GM23338 (cell line): ENCODE results near the gene PHLPP2. TPM values are rescaled to one million over a fixed set of nuclear protein-coding genes. Genes with fewer than 3 reads are reported as not detected.

Source experiments
- ATAC-seq: fragments of 200-7000 bp; cut with Tn5 transposase; 3 replicates; pipeline ENCODE4 v1.9.1; 2020
- DNase-seq: peaks from one replicate; pipeline ENCODE4 v3.0.0-alpha.2; 2015; ENCODE audit warnings: low spot score
- H2AFZ ChIP-seq: fragments of 200-600 bp; sonication (generic); 2 replicates; pipeline ENCODE4 v1.8.0; 2016; ENCODE audit warnings: antibody characterized with exemption, mild to moderate bottlenecking, moderate library complexity
- H3F3A ChIP-seq: fragments of 200-600 bp; sonication (generic); replicated peaks from 2 replicates; pipeline ENCODE4 v1.8.0; 2017; ENCODE audit warnings: antibody characterized with exemption, mixed run types, low read depth
- H3K27ac ChIP-seq: fragments of 200-600 bp; sonication (generic); 2 replicates; pipeline ENCODE4 v1.6.1; 2016; ENCODE audit warnings: low read depth
- H3K27me3 ChIP-seq: fragments of 200-600 bp; sonication (generic); 2 replicates; pipeline ENCODE4 v1.8.0; 2016; ENCODE audit warnings: mild to moderate bottlenecking, mixed run types, moderate library complexity; ENCODE audit not compliant: insufficient read depth
- H3K36me3 ChIP-seq: fragments of 200-600 bp; sonication (generic); 2 replicates; pipeline ENCODE4 v1.8.0; 2016; ENCODE audit warnings: mild to moderate bottlenecking; ENCODE audit not compliant: insufficient read depth
- H3K4me1 ChIP-seq: fragments of 200-600 bp; sonication (generic); 2 replicates; pipeline ENCODE4 v1.8.0; 2016; ENCODE audit warnings: mild to moderate bottlenecking, moderate library complexity; ENCODE audit not compliant: insufficient read depth
- H3K4me2 ChIP-seq: fragments of 200-600 bp; sonication (generic); 2 replicates; pipeline ENCODE4 v1.7.1; 2017; ENCODE audit warnings: mixed run types
- H3K4me3 ChIP-seq: fragments of 200-600 bp; sonication (generic); 2 replicates; pipeline ENCODE4 v1.6.1; 2016; ENCODE audit warnings: mixed run types
- H3K79me2 ChIP-seq: fragments of 200-600 bp; sonication (generic); replicated peaks from 2 replicates; pipeline ENCODE4 v1.8.0; 2017; ENCODE audit warnings: mild to moderate bottlenecking; ENCODE audit not compliant: insufficient read depth
- H3K9me2 ChIP-seq: fragments of 200-600 bp; sonication (generic); 2 replicates; pipeline ENCODE4 v1.8.0; 2017; ENCODE audit not compliant: insufficient read depth
- H4K20me1 ChIP-seq: fragments of 200-600 bp; sonication (generic); replicated peaks from 2 replicates; pipeline ENCODE4 v1.8.0; 2017; ENCODE audit warnings: mild to moderate bottlenecking; ENCODE audit not compliant: insufficient read depth
- H3K27ac Mint-ChIP-seq: 2 replicates; pipeline ENCODE4 v1.8.0; 2020; ENCODE audit warnings: inconsistent platforms, mild to moderate bottlenecking, moderate library complexity, mixed read lengths
- H3K27me3 Mint-ChIP-seq: 3 replicates; pipeline ENCODE4 v1.8.0; 2022; ENCODE audit warnings: low read depth, mild to moderate bottlenecking, moderate library complexity, mixed read lengths, inconsistent platforms; ENCODE audit not compliant: insufficient read depth, poor library complexity
- H3K36me3 Mint-ChIP-seq: 3 replicates; pipeline ENCODE4 v1.8.0; 2021; ENCODE audit warnings: low read depth, mild to moderate bottlenecking, inconsistent platforms, moderate library complexity, mixed read lengths
- H3K4me1 Mint-ChIP-seq: 3 replicates; pipeline ENCODE4 v1.8.0; 2020; ENCODE audit warnings: mild to moderate bottlenecking, inconsistent platforms, mixed read lengths
- H3K4me3 Mint-ChIP-seq: 3 replicates; pipeline ENCODE4 v1.8.0; 2021; ENCODE audit warnings: moderate library complexity, mild to moderate bottlenecking, inconsistent platforms, mixed read lengths
- H3K9me3 Mint-ChIP-seq: 3 replicates; pipeline ENCODE4 v1.8.0; 2020; ENCODE audit warnings: moderate library complexity, mild to moderate bottlenecking, inconsistent platforms, mixed read lengths
- CREB1 ChIP-seq: fragments of 250-450 bp; sonication (Bioruptor Pico); IDR thresholded peaks from 2 replicates; pipeline ENCODE4 v1.5.0; 2020; ENCODE audit warnings: low read depth, mild to moderate bottlenecking, moderate library complexity
- polyA plus RNA-seq: library from polyadenylated mRNA; unstranded; fragments of >200 nt; fragmentation: Nextera tagmentation; extraction: Ambion mirVana; gene quantifications from 2 replicates; pipeline ENCODE4 v1.2.1, GENCODE V29; 2016
- total RNA-seq: library from RNA; depleted of rRNA; stranded (reverse); fragments of >200 nt; shearing (Covaris generic); gene quantifications from 2 replicates; pipeline ENCODE4 v1.2.3, GENCODE V29; 2014
- TF ChIP-seq, protein P1 (sequence below): fragments of 250-450 bp; sonication (Bioruptor Pico); IDR thresholded peaks from 2 replicates; pipeline ENCODE4 v1.5.0; 2020; ENCODE audit warnings: mild to moderate bottlenecking, moderate library complexity
- TF ChIP-seq, protein P2 (sequence below), 2 experiments: fragments of 200-600 bp in 1 of 2; sonication (generic) in 1 of 2; conservative IDR thresholded peaks; 2 replicates each; pipeline versions ENCODE4 v1.5.1 to v1.6.1; 2016 to 2017; ENCODE audit warnings: antibody characterized with exemption in 2 of 2, low read depth in 2 of 2, mild to moderate bottlenecking in 2 of 2, moderate library complexity in 1 of 2

Gene PHLPP2
- total and polyA plus RNA-seq, 2 experiments from 2014 or later: 4.2 to 20.5 TPM

- Histone ChIP-seq H4K20me1 (0 out of 2 replicates have a peak, but pooled peaks cover 5% of the 10 kb centered on the region), H3K27me3 (no peaks in the 10 kb centered on the region), H3F3A (no peaks in the 10 kb centered on the region; the same call in 1 of the 2 replicates), H3K9me2 (0 out of 2 replicates have a peak, but pooled peaks cover 5% of the 10 kb centered on the region), H3K4me1 (peaks cover 11% of the 10 kb centered on the region), H3K79me2 (peaks cover 28% of the 10 kb centered on the region), H3K4me3 (peak overlapping the region; percentile 93), H2AFZ (no peak overlapping the region), H3K27ac (peak overlapping the region; percentile 76; the same call in 1 of the 2 replicates), H3K4me2 (peak overlapping the region; percentile 83), H3K36me3 (peaks cover 20% of the 10 kb centered on the region; the same call in 1 of the 2 replicates)
- TF ChIP-seq, protein P1, sequence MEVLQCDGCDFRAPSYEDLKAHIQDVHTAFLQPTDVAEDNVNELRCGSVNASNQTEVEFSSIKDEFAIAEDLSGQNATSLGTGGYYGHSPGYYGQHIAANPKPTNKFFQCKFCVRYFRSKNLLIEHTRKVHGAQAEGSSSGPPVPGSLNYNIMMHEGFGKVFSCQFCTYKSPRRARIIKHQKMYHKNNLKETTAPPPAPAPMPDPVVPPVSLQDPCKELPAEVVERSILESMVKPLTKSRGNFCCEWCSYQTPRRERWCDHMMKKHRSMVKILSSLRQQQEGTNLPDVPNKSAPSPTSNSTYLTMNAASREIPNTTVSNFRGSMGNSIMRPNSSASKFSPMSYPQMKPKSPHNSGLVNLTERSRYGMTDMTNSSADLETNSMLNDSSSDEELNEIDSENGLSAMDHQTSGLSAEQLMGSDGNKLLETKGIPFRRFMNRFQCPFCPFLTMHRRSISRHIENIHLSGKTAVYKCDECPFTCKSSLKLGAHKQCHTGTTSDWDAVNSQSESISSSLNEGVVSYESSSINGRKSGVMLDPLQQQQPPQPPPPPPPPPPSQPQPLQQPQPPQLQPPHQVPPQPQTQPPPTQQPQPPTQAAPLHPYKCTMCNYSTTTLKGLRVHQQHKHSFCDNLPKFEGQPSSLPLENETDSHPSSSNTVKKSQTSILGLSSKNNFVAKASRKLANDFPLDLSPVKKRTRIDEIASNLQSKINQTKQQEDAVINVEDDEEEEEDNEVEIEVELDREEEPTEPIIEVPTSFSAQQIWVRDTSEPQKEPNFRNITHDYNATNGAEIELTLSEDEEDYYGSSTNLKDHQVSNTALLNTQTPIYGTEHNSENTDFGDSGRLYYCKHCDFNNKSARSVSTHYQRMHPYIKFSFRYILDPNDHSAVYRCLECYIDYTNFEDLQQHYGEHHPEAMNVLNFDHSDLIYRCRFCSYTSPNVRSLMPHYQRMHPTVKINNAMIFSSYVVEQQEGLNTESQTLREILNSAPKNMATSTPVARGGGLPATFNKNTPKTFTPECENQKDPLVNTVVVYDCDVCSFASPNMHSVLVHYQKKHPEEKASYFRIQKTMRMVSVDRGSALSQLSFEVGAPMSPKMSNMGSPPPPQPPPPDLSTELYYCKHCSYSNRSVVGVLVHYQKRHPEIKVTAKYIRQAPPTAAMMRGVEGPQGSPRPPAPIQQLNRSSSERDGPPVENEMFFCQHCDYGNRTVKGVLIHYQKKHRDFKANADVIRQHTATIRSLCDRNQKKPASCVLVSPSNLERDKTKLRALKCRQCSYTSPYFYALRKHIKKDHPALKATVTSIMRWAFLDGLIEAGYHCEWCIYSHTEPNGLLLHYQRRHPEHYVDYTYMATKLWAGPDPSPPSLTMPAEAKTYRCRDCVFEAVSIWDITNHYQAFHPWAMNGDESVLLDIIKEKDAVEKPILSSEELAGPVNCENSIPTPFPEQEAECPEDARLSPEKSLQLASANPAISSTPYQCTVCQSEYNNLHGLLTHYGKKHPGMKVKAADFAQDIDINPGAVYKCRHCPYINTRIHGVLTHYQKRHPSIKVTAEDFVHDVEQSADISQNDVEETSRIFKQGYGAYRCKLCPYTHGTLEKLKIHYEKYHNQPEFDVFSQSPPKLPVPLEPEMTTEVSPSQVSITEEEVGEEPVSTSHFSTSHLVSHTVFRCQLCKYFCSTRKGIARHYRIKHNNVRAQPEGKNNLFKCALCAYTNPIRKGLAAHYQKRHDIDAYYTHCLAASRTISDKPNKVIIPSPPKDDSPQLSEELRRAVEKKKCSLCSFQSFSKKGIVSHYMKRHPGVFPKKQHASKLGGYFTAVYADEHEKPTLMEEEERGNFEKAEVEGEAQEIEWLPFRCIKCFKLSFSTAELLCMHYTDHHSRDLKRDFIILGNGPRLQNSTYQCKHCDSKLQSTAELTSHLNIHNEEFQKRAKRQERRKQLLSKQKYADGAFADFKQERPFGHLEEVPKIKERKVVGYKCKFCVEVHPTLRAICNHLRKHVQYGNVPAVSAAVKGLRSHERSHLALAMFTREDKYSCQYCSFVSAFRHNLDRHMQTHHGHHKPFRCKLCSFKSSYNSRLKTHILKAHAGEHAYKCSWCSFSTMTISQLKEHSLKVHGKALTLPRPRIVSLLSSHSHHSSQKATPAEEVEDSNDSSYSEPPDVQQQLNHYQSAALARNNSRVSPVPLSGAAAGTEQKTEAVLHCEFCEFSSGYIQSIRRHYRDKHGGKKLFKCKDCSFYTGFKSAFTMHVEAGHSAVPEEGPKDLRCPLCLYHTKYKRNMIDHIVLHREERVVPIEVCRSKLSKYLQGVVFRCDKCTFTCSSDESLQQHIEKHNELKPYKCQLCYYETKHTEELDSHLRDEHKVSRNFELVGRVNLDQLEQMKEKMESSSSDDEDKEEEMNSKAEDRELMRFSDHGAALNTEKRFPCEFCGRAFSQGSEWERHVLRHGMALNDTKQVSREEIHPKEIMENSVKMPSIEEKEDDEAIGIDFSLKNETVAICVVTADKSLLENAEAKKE (CRISPR knock-in tag): no peak
- TF ChIP-seq CREB1 (CRISPR knock-in tag): no peak
- TF ChIP-seq, protein P2, sequence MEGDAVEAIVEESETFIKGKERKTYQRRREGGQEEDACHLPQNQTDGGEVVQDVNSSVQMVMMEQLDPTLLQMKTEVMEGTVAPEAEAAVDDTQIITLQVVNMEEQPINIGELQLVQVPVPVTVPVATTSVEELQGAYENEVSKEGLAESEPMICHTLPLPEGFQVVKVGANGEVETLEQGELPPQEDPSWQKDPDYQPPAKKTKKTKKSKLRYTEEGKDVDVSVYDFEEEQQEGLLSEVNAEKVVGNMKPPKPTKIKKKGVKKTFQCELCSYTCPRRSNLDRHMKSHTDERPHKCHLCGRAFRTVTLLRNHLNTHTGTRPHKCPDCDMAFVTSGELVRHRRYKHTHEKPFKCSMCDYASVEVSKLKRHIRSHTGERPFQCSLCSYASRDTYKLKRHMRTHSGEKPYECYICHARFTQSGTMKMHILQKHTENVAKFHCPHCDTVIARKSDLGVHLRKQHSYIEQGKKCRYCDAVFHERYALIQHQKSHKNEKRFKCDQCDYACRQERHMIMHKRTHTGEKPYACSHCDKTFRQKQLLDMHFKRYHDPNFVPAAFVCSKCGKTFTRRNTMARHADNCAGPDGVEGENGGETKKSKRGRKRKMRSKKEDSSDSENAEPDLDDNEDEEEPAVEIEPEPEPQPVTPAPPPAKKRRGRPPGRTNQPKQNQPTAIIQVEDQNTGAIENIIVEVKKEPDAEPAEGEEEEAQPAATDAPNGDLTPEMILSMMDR (conservative IDR thresholded peaks at IDR 0.05; ENCODE audit: low read depth in 2 of 2): peak in 1 of 2 experiments; percentile 47; a peak in 2 of 4 replicates
- Mint-ChIP-seq H3K27ac (no peak overlapping the region), H3K36me3 (peaks cover 39% of the 10 kb centered on the region), H3K4me1 (peaks cover 21% of the 10 kb centered on the region), H3K4me3 (peak overlapping the region; percentile 92), H3K9me3 (no peaks in the 10 kb centered on the region), H3K27me3 (peaks cover 16% of the 10 kb centered on the region)
- ATAC-seq: peak; percentile 12
- DNase-seq: peak; percentile 68
Measured at GRCh38 chr16:71627731-71628181, 96.7 kb downstream of the PHLPP2 start.
